ENCODE data around the gene MYLK.

The MYLK gene

DNA sequence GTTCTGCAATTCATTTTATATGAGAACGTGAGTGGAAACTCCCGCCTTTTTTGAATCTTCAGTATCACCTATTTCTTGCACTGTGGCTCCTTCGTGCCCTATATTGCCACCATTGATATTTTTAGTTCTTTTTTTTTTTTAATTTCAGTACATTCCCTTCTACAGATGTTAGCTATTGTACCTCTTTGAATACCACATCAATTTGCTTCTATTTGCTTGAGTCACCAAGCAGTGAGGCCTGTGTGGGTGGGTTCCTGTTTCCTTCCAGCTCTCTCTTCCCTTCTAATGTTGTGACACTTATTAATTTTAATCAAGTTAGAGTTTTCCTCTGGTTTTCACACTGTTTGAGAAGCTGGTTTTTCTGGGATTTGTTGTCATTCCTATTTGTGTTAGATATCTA, 308.0 kb downstream of the MYLK start:
- peak; percentile 29 for DNase-seq
- in situ Hi-C loops (cut with MboI; ENCODE audit: low pct_unique_long_range_greater_than_20kb, low sequenced_read_pairs) = no loop called here

DNA sequence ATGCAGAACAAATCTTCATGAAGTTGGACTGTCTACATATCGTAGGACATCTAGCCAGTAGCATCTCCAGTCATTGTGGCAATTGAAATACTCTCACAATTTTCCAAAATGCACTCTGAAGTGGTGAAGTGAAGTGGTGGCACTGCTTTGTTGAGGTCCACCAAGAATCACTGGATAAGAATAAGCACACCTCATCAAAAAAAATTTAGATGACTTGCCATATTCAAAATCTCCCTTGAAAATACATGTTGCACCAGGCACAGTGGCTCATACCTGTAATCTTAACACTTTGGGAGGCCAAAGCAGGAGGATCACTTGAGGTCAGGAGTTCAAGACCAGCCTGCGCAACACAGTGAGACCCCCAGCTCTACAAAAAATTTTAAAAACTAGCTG, 312.2 kb downstream of the MYLK start:
- in situ Hi-C loops (cut with MboI; ENCODE audit: low pct_unique_long_range_greater_than_20kb, low sequenced_read_pairs) = no loop called here
- no peak for DNase-seq

GRCh38 chr3:123571264-123571972, 312.7 kb downstream of the MYLK start:
- in situ Hi-C loops (cut with MboI; ENCODE audit: low pct_unique_long_range_greater_than_20kb, low sequenced_read_pairs) = no loop called here
- peak; percentile 76 for DNase-seq

- in situ Hi-C loops (cut with MboI; ENCODE audit: low pct_unique_long_range_greater_than_20kb, low sequenced_read_pairs) = no loop called here
- no peak for DNase-seq
Observed at GRCh38 chr3:123568875-123569274, 315.3 kb downstream of the MYLK start.

DNA sequence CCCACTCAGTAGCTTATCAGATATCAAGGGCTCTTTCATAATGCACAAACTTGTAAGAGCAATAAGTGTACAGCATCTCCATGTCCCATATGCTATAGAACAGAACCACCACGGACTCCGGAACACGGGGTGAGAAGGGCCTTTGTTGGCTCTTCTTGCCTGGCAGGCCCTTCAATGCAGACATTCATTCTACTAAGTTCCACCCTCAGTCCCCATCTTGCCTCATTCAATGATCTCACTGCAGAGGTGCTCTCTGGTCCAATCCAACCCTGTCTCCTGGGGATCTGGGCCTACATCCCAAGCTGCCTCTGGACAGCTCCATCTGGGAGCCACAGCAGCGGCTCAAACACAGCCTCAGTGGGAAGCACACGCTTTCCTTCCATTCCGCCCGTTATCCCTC, 316.1 kb downstream of the MYLK start:
- in situ Hi-C loops (cut with MboI; ENCODE audit: low pct_unique_long_range_greater_than_20kb, low sequenced_read_pairs) = no loop called here
- DNase-seq = no peak

- in situ Hi-C loops (cut with MboI; ENCODE audit: low pct_unique_long_range_greater_than_20kb, low sequenced_read_pairs) = no loop called here
- no peak for DNase-seq
Observed at GRCh38 chr3:123564056-123564455, 320.1 kb downstream of the MYLK start.

DNA sequence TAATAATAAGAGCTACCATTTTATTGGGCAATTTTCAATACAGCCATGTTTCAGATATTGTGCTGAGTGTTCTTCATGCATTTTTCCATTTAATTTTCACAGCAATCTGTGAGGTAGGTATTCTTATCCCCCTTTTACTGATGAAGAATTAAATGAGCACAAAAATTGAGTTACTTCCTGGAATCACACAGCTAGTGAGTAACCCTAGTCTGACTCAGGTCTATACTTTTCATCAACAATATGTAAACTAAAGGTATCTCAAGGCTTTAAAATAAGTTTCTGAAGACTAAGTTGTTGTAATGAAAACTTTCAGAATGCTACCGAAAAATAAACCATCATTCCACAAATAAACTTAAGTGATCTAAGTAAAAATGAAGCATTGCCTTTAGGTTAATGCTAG, 321.6 kb downstream of the MYLK start:
- no peak for DNase-seq
- in situ Hi-C loops (cut with MboI; ENCODE audit: low pct_unique_long_range_greater_than_20kb, low sequenced_read_pairs) = no loop called here

DNA sequence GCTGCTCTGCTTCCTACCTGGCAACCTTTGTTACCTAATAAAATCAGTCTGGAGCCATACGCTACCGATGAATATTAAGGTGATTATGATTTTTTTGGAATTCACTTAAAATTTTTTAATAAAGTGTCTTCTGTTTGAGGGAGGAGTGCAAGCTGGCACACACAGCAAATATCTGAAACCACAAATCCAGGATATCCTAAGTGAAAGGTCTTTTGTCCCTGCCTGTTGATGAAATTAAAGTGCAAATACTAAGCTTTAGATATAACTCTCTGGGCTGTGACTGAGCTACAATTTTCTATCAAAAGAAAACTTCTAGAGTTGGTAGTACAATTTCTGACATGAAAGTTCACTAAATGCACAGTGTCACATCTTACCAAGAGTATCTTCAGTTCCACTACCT, 322.9 kb downstream of the MYLK start:
- no peak for DNase-seq
- in situ Hi-C loops (cut with MboI; ENCODE audit: low pct_unique_long_range_greater_than_20kb, low sequenced_read_pairs) = no loop called here
